ENCODE data around the gene GDI2. TPM values are rescaled to one million over a fixed set of nuclear protein-coding genes. Genes with fewer than 3 reads are reported as not detected.
"Not testable (repeated sequence)": the region's sequence is repeated elsewhere in the genome, so short reads cannot be mapped to it uniquely, and the experiment has no call there.

Gene GDI2
- total RNA-seq, 2 donors from 2014 or later, result 179 to 185 TPM

- Histone ChIP-seq H3K27me3 (no peaks in the 10 kb centered on the region), H3K36me3 (replicated peaks in 1 of 2; ENCODE audit: insufficient read depth in 1 of 2, low read depth in 2 of 2) (no peaks in the 10 kb centered on the region), H3K9me3 (no peaks in the 10 kb centered on the region), H3K4me3 (no peak overlapping the region), H3K4me1 (no peaks in the 10 kb centered on the region), H3K27ac (no peak overlapping the region)
- ATAC-seq (no peak), DNase-seq (no peak)
- intact Hi-C loops (cut with DNase I), result no loop called here
- no peak for TF ChIP-seq POLR2A (IDR thresholded peaks at IDR 0.05)
- TF ChIP-seq, protein P1, sequence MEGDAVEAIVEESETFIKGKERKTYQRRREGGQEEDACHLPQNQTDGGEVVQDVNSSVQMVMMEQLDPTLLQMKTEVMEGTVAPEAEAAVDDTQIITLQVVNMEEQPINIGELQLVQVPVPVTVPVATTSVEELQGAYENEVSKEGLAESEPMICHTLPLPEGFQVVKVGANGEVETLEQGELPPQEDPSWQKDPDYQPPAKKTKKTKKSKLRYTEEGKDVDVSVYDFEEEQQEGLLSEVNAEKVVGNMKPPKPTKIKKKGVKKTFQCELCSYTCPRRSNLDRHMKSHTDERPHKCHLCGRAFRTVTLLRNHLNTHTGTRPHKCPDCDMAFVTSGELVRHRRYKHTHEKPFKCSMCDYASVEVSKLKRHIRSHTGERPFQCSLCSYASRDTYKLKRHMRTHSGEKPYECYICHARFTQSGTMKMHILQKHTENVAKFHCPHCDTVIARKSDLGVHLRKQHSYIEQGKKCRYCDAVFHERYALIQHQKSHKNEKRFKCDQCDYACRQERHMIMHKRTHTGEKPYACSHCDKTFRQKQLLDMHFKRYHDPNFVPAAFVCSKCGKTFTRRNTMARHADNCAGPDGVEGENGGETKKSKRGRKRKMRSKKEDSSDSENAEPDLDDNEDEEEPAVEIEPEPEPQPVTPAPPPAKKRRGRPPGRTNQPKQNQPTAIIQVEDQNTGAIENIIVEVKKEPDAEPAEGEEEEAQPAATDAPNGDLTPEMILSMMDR (IDR thresholded peaks at IDR 0.05), result no peak
- 37 to 42% methylated on average over 7 of the region's 7 CpGs for WGBS, 2 donors
Measured at GRCh38 chr10:5856701-5857004, 43.4 kb upstream of the GDI2 start.

- no peak overlapping the region for H3K27ac ChIP-seq
- 70 to 79% methylated on average over 18 of the region's 18 CpGs for WGBS, 2 donors
- TF ChIP-seq, protein P1 (IDR thresholded peaks at IDR 0.05), result no peak
- TF ChIP-seq POLR2A (IDR thresholded peaks at IDR 0.05), result no peak
- intact Hi-C loops (cut with DNase I), result no loop called here
- H3K9me3 ChIP-seq, result no peaks in the 10 kb centered on the region
- no peaks in the 10 kb centered on the region for H3K4me1 ChIP-seq
- DNase-seq (no peak), ATAC-seq (no peak)
- H3K36me3 ChIP-seq (replicated peaks in 1 of 2; ENCODE audit: insufficient read depth in 1 of 2, low read depth in 2 of 2), result no peaks in the 10 kb centered on the region
- H3K27me3 ChIP-seq, result no peaks in the 10 kb centered on the region
- H3K4me3 ChIP-seq, result no peak overlapping the region
Measured at GRCh38 chr10:5855979-5856700, 42.9 kb upstream of the GDI2 start.

DNA sequence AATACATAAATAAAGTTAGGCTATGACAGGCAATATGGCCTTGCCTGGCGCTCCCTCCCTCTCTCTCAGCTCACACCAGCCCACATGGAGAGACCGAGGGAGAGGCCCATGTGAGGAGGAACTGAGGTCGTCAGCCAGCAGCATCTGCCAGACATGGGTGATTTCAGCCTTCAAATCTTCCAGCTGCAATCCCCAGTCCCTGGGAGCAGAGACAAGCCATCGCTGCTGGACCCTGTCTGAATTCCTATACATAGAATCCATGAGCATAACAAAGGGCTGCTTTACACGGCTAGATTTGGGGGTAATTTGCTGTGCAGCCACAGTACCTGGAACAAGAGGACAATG, 40.9 kb upstream of the GDI2 start:
- 91 to 92% methylated on average over 5 of the region's 5 CpGs for WGBS, 2 donors
- no peaks in the 10 kb centered on the region for H3K9me3 ChIP-seq
- H3K4me1 ChIP-seq, result no peaks in the 10 kb centered on the region
- intact Hi-C loops (cut with DNase I), result no loop called here
- TF ChIP-seq, protein P1 (IDR thresholded peaks at IDR 0.05), result no peak
- DNase-seq, result no peak
- H3K36me3 ChIP-seq (replicated peaks in 1 of 2; ENCODE audit: insufficient read depth in 1 of 2, low read depth in 2 of 2), result no peaks in the 10 kb centered on the region
- H3K4me3 ChIP-seq, result no peak overlapping the region
- ATAC-seq, result no peak
- no peaks in the 10 kb centered on the region for H3K27me3 ChIP-seq
- H3K27ac ChIP-seq, result no peak overlapping the region

GRCh38 chr10:5846667-5847066, 33.4 kb upstream of the GDI2 start:
- H3K4me1 ChIP-seq; intact Hi-C loops (cut with DNase I); H3K36me3 ChIP-seq (replicated peaks in 1 of 2; ENCODE audit: insufficient read depth in 1 of 2, low read depth in 2 of 2); H3K9me3 ChIP-seq; DNase-seq; H3K4me3 ChIP-seq; H3K27me3 ChIP-seq; H3K27ac ChIP-seq; ATAC-seq: not testable (repeated sequence)
- WGBS, 2 donors, result 97 to 98% methylated on average over 4 of the region's 4 CpGs

- no peaks in the 10 kb centered on the region for H3K9me3 ChIP-seq
- H3K4me3 ChIP-seq, result no peak overlapping the region
- ATAC-seq (no peak), DNase-seq (no peak)
- 82 to 84% methylated on average over 13 of the region's 13 CpGs for WGBS, 2 donors
- no peaks in the 10 kb centered on the region for H3K27me3 ChIP-seq
- TF ChIP-seq, protein P1 (IDR thresholded peaks at IDR 0.05), result no peak
- no peak for TF ChIP-seq POLR2A (IDR thresholded peaks at IDR 0.05)
- no peaks in the 10 kb centered on the region for H3K36me3 ChIP-seq (replicated peaks in 1 of 2; ENCODE audit: insufficient read depth in 1 of 2, low read depth in 2 of 2)
- intact Hi-C loops (cut with DNase I), result no loop called here
- no peak overlapping the region for H3K27ac ChIP-seq
- H3K4me1 ChIP-seq, result no peaks in the 10 kb centered on the region
Measured at GRCh38 chr10:5844345-5845055, 31.3 kb upstream of the GDI2 start.

Data from body of pancreas (tissue), 4 donors.